Endothelial cell of umbilical vein (primary cell): Measurements from ENCODE around the gene KLF15. TPM values are rescaled to one million over a fixed set of nuclear protein-coding genes. Genes with fewer than 3 reads are reported as not detected.

Experiments used
- BruUV-seq: library from RNA; stranded (reverse); fragments of 400-500 nt; replicated peaks from 2 replicates; lab custom pipeline; 2021; lab: Mats Ljungman, UMichigan
- CTCF ChIA-PET: fragments of 300-600, 350-600 bp; sonication (Branson Sonifier 250); formaldehyde crosslinking; loops from one replicate; lab custom pipeline; 2021; ENCODE audit warnings: antibody characterized with exemption, inconsistent platforms; lab: Charles Lee
- POLR2A ChIA-PET: fragments of 300-600, 350-600 bp; sonication (Branson Sonifier 250); formaldehyde crosslinking; loops from one replicate; lab custom pipeline; 2021; ENCODE audit warnings: antibody characterized with exemption, inconsistent platforms; lab: Charles Lee
- DNase-seq: peaks from one replicate; pipeline ENCODE4 v3.0.0-alpha.2; 2011; ENCODE audit warnings: low read depth, low spot score
- FAIRE-seq: peaks from 2 replicates; lab custom pipeline; 2011; peaks lifted over from hg19 to GRCh38; lab: Jason Lieb, UNC
- H2AFZ ChIP-seq: 2 replicates; pipeline ENCODE4 v1.6.0; 2012; ENCODE audit warnings: low read depth, low read length, control low read depth, inconsistent platforms
- H3K27ac ChIP-seq: 2 replicates; pipeline ENCODE4 v1.5.1; 2011; ENCODE audit warnings: low read depth, mild to moderate bottlenecking, control low read depth, low read length, moderate library complexity; ENCODE audit not compliant: insufficient read depth
- H3K27me3 ChIP-seq, 2 experiments: 2 replicates each; pipeline versions ENCODE4 v1.6.0 to v1.6.1; 2011; ENCODE audit warnings: low read length in 2 of 2, mixed read lengths in 1 of 2; ENCODE audit not compliant: control insufficient read depth in 2 of 2, insufficient read depth in 2 of 2
- H3K36me3 ChIP-seq, 2 experiments: 2 replicates in 1 of 2; 3 replicates in 1 of 2; pipeline ENCODE4 v1.5.1; 2011; ENCODE audit warnings: low read length in 2 of 2, mild to moderate bottlenecking in 1 of 2, moderate library complexity in 1 of 2; ENCODE audit not compliant: control insufficient read depth in 2 of 2, insufficient read depth in 2 of 2; ENCODE audit errors: extremely low read depth in 1 of 2
- H3K4me1 ChIP-seq: 3 replicates; pipeline ENCODE4 v1.5.1; 2011; ENCODE audit warnings: mild to moderate bottlenecking, low read length; ENCODE audit not compliant: control insufficient read depth, insufficient read depth; ENCODE audit errors: extremely low read depth
- H3K4me2 ChIP-seq: 2 replicates; pipeline ENCODE4 v1.6.1; 2011; ENCODE audit warnings: low read length, control low read depth, mixed read lengths; ENCODE audit not compliant: insufficient read depth
- H3K4me3 ChIP-seq, 3 experiments: fragments of 200-600 bp in 1 of 3; sonication (generic), shearing (Covaris generic) in 1 of 3; replicated peaks in 1 of 3; 2 replicates each; pipeline ENCODE4 v1.5.1; 2011 to 2016; ENCODE audit warnings: control low read depth in 3 of 3, low read length in 3 of 3, mild to moderate bottlenecking in 2 of 3, inconsistent platforms in 1 of 3, low read depth in 1 of 3, moderate library complexity in 1 of 3; ENCODE audit not compliant: insufficient read depth in 1 of 3
- H3K79me2 ChIP-seq: 2 replicates; pipeline ENCODE4 v1.6.0; 2012; ENCODE audit warnings: low read length, inconsistent platforms; ENCODE audit not compliant: control insufficient read depth, insufficient read depth
- H3K9ac ChIP-seq: replicated peaks from 2 replicates; pipeline ENCODE3; 2011; ENCODE audit warnings: low read length, control low read depth; ENCODE audit not compliant: insufficient read depth; ENCODE audit errors: extremely low read depth
- H3K9me1 ChIP-seq: replicated peaks from 3 replicates; pipeline ENCODE4 v1.6.0; 2011; ENCODE audit warnings: mild to moderate bottlenecking, low read length; ENCODE audit not compliant: control insufficient read depth, insufficient read depth; ENCODE audit errors: extremely low read depth
- H3K9me3 ChIP-seq: replicated peaks from 2 replicates; pipeline ENCODE4 v1.5.1; 2012; ENCODE audit warnings: low read length, inconsistent platforms; ENCODE audit not compliant: control insufficient read depth, insufficient read depth
- H4K20me1 ChIP-seq: replicated peaks from 2 replicates; pipeline ENCODE3; 2011; ENCODE audit warnings: mild to moderate bottlenecking, low read length; ENCODE audit not compliant: control insufficient read depth, insufficient read depth; ENCODE audit errors: extremely low read depth
- EZH2 ChIP-seq: IDR thresholded peaks from 2 replicates; pipeline ENCODE4 v1.6.1; 2012; ENCODE audit warnings: borderline replicate concordance, low read depth, mild to moderate bottlenecking, moderate library complexity, low read length, inconsistent platforms; ENCODE audit not compliant: severe bottlenecking
- FOS ChIP-seq: IDR thresholded peaks from 2 replicates; pipeline ENCODE4 v1.6.1; 2011; ENCODE audit warnings: mild to moderate bottlenecking, low read length, moderate library complexity, borderline replicate concordance; ENCODE audit not compliant: insufficient read depth
- GATA2 ChIP-seq: IDR thresholded peaks from 2 replicates; pipeline ENCODE4 v1.7.0; 2011; ENCODE audit warnings: low read depth, mild to moderate bottlenecking, moderate library complexity, mixed read lengths, low read length; ENCODE audit not compliant: insufficient read length, insufficient read depth
- JUN ChIP-seq: IDR thresholded peaks from 2 replicates; pipeline ENCODE4 v1.6.1; 2011; ENCODE audit warnings: borderline replicate concordance, low read depth; ENCODE audit not compliant: insufficient read length, insufficient read depth
- MAX ChIP-seq: IDR thresholded peaks from 2 replicates; pipeline ENCODE4 v1.6.1; 2011; ENCODE audit not compliant: insufficient read depth, insufficient read length
- MYC ChIP-seq: IDR thresholded peaks from one replicate; pipeline ENCODE4 v1.6.1; 2011; ENCODE audit warnings: mild to moderate bottlenecking, low read depth, low read length
- POLR2A ChIP-seq: IDR thresholded peaks from 2 replicates; pipeline ENCODE4 v1.6.1; 2012; ENCODE audit warnings: low read depth, mild to moderate bottlenecking, control low read depth, low read length
- POLR2AphosphoS5 ChIP-seq: IDR thresholded peaks from 2 replicates; pipeline ENCODE4 v1.6.1; 2012; ENCODE audit warnings: low read depth, mild to moderate bottlenecking, control low read depth, low read length, moderate library complexity; ENCODE audit not compliant: insufficient read depth
- dilution Hi-C: fragments of 300-500 bp; cut with MboI; formaldehyde crosslinking; loops from one replicate; pipeline ENCODE4 v1.15.0; 2019; ENCODE audit warnings: low sequenced_read_pairs; ENCODE audit not compliant: extremely low pct_ligation_motif_present
- intact Hi-C: fragments of 100-400 bp; cut with micrococcal nuclease; formaldehyde crosslinking; loops from one replicate; pipeline ENCODE4 v1.10.0; 2022
- polyA plus RNA-seq, 4 experiments: library from polyadenylated mRNA; depleted of rRNA in 3 of 4; stranded (reverse) in 3 of 4; unstranded in 1 of 4; fragments of >200 nt; gene quantifications; 2 replicates each; pipeline versions ENCODE4 v1.2.1 to v1.2.3, GENCODE V29; 2011 to 2012; ENCODE audit warnings: missing spikeins in 1 of 4
- total RNA-seq: library from RNA; stranded (reverse); gene quantifications from 2 replicates; pipeline ENCODE4 v1.2.3, GENCODE V29; 2021
- TF ChIP-seq, protein P1 (sequence below), 2 donors: IDR thresholded peaks; 1 replicate in 1 of 2; 2 replicates in 1 of 2; pipeline ENCODE4 v1.5.1; 2011; ENCODE audit warnings: low read length in 2 of 2, mild to moderate bottlenecking in 2 of 2, moderate library complexity in 2 of 2, control low read depth in 1 of 2, inconsistent platforms in 1 of 2, low read depth in 1 of 2; ENCODE audit not compliant: insufficient read depth in 1 of 2; ENCODE audit errors: extremely low read depth in 1 of 2

The KLF15 gene
- total and polyA plus RNA-seq, 2 donors (not counting 3 experiments of a cell fraction or from before 2014, with no cell fraction given), result 2.2 to 3.0 TPM

GRCh38 chr3:126351086-126351770 lies 6.0 kb downstream of the KLF15 start:
- TF ChIP-seq MYC, result no peak
- no peak for TF ChIP-seq MAX
- no peak for TF ChIP-seq POLR2AphosphoS5
- TF ChIP-seq, protein P1, sequence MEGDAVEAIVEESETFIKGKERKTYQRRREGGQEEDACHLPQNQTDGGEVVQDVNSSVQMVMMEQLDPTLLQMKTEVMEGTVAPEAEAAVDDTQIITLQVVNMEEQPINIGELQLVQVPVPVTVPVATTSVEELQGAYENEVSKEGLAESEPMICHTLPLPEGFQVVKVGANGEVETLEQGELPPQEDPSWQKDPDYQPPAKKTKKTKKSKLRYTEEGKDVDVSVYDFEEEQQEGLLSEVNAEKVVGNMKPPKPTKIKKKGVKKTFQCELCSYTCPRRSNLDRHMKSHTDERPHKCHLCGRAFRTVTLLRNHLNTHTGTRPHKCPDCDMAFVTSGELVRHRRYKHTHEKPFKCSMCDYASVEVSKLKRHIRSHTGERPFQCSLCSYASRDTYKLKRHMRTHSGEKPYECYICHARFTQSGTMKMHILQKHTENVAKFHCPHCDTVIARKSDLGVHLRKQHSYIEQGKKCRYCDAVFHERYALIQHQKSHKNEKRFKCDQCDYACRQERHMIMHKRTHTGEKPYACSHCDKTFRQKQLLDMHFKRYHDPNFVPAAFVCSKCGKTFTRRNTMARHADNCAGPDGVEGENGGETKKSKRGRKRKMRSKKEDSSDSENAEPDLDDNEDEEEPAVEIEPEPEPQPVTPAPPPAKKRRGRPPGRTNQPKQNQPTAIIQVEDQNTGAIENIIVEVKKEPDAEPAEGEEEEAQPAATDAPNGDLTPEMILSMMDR (IDR thresholded peaks at IDR 0.05; ENCODE audit: extremely low read depth in 1 of 2, insufficient read depth in 1 of 2, low read depth in 1 of 2, low read length in 2 of 2), result no peak
- TF ChIP-seq GATA2, result no peak
- TF ChIP-seq EZH2, result no peak
- TF ChIP-seq POLR2A, result no peak
- no peak for TF ChIP-seq JUN
- no peak for TF ChIP-seq FOS
- peaks cover 2% of the 10 kb centered on the region for H3K4me1 ChIP-seq
- H3K9me3 ChIP-seq, result no peaks in the 10 kb centered on the region
- no peaks in the 10 kb centered on the region for H3K27me3 ChIP-seq
- POLR2A ChIA-PET, result no interaction called here
- no peaks in the 10 kb centered on the region for H3K79me2 ChIP-seq
- no peak overlapping the region for H3K4me3 ChIP-seq
- H4K20me1 ChIP-seq, result no peaks in the 10 kb centered on the region
- H3K27ac ChIP-seq, result no peak overlapping the region
- no TSS peak for BruUV-seq
- CTCF ChIA-PET, result no interaction called here
- FAIRE-seq, result no peak
- no peak for DNase-seq
- H3K4me2 ChIP-seq, result no peak overlapping the region
- intact Hi-C loops (no loop called here), dilution Hi-C loops (no loop called here)
- no peak overlapping the region for H3K9ac ChIP-seq
- no peaks in the 10 kb centered on the region for H3K9me1 ChIP-seq
- no peak overlapping the region for H2AFZ ChIP-seq
- H3K36me3 ChIP-seq, result peaks cover 0 to 4% of the 10 kb centered on the region in 2 experiments
